Measurements from ENCODE around the gene ADAMTS15.

ADAMTS15 gene

GRCh38 chr11:130448416-130449309 is at the start of gene ADAMTS15:
ADAMTS15 (plus strand) TSS chr11:130448645; CDS start chr11:130448974, 329 bp downstream.
- DNase-seq, result peak; percentile 84

DNA sequence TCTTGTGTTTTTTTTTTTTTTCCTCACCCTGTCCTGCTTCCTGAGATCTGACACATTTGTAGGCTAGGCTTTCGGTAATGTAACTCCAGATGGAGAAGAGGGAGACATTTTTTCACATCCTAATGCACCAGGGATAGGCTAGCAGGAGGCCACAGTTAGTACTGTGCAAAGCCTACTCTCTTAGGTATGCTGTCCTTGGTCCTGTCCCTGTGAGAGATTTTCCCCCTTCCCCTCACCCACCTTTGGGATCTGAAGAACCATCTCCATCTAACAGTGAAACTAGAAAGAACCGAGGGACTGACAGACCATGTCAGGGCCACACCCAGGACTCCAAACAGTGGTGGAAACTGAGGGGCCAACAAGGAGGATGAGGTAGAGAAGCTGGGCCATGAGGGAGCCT is 49.2 kb upstream of the ADAMTS15 start:
- DNase-seq, result no peak

DNA sequence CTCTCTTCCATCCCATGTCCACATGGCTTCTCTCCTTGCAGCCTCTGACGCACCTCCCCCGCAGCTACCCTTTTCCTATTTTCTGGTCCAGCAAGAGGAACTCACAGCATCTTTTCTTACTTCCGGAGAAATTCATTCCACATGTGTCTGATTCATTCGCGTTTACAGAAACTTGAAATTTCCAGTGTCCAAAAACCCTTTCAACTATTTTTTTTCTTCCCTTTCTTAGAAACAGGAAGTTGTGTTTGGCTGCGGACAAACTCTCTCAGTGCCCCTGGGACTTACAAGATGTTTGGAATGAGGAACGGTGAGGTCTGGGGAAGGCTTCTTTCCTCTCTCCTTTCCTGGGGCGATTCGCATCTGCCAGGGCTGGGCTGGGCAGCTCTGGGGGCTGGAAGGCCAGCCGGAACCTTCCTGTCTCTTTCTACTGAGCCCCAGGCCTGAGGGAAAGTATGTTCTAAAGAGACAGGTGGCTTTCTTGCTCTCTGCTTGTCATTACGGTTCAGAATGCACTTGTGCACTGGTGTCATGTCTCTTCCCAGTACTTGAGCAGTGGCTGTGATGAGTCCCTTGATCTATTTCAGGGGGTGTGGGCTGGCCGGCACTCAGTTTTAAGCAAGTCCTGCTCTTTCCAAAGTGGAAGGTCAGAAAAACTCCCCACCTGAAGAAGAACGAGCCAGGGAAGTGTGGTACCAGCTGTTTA is 47.5 kb upstream of the ADAMTS15 start:
- DNase-seq, result no peak

DNA sequence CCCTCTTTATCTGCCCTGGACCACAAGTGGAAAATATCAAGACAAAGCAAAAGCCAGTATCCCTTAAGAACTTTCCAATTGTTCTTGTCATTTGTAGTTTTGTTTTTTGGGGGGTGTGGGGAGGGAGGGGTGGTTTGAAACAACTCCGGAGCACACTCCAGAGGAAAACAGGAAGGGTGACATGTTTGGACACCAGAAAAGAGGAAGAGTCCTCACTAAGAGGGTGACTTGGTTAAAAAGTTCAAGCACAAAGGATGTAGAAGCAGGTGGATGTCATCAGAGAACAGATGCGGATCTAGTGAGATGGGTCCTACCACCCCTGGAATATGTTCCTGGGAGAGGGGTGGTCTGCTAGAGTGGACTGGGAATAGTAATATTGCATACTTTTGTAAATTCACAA is 45.9 kb upstream of the ADAMTS15 start:
- no peak for DNase-seq

DNA sequence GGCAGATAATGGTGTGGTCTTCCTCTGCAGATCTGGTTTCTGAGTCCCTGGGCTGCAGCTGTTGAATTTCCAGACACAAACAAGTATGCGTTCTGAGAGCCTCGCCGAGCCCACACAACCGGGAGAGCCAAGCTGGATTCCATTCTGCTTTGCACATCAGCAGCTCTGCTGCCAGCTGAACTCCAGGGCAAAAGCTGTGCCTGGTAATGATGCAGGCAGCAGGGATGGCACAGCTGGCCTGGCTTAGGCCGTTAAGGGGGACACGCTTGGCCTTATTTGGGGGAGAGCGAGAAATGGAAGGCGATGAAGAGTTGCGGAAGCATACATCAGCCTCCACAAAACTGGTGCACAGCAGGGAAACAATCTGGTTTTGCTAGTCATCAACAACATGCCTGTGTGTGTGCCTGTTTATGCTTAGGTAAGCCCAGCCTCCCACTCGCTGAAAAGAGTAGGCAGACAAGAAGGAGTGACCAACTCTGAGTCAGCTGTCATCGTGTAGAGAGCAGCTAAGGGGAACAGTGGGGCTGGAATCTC is 45.1 kb upstream of the ADAMTS15 start:
- DNase-seq, result no peak

- DNase-seq, result no peak
These were observed 44.5 kb upstream of the ADAMTS15 start for GRCh38 chr11:130403967-130404366.

DNA sequence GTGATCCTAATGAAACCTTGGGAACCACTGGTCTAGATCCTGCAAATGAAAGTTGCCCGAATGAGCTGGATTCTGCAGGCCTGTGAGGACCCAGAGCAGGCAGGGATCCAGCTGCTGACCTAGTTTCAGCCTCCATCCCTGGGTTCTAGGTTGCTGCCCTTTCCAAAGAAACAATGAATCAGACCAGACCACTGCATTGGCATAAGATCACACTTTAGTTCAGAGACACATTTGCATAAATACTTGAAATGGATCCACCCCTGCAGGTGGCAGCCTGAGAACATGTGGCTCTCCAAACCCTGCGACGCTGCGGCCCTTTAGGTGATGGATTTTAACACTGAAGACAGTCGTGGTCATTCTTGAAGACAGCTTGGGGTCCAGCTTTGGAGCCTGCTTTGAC is 43.7 kb upstream of the ADAMTS15 start:
- no peak for DNase-seq

- DNase-seq, result no peak
These were observed 43.0 kb upstream of the ADAMTS15 start for GRCh38 chr11:130405428-130405827.

DNA sequence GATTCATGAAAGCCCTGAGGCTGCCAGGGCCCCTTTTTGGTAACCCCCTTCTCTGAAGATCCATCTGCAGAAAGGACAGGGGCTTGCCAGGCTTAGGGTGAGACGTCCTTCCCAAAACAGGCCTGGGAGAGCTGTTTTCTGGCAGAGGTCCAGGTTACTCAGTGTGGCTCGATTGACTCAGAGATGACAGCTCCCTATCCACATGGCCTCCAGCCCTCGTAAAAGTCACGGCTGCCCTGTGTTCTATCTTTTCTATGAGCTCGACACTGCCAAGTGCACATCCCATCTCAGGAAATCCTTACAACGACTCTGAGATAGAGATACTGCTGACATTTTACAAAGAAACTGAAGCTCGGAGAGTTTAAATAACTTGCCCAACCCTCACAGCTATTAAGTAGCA is 40.5 kb upstream of the ADAMTS15 start:
- DNase-seq, result no peak

DNA sequence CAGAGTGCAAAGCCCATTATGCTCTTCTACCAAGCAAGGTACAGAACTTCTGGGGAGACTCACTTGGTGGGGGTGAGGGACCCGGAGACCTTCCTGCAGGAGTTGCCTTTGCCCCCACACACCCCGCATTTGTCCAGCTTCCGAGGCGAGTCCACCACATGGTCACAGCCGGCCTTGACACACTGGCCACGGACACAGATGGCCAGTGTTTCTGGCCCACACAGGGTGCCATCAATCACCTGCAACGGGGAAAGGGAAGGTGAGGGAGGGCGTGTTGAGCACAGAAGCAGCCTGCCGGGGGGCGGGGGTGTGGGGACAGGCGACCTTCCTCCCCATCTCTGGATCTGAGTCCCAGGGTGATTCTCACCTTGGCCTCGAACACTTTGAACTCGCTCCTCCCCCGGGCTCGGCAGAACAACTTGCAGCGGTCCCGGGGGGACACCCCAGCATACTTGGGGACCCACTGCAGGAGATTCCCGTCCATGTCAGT is 40.0 kb upstream of the ADAMTS15 start:
- DNase-seq, result no peak

- no peak for DNase-seq
These were observed 39.5 kb upstream of the ADAMTS15 start for GRCh38 chr11:130408901-130409300.

- DNase-seq, result no peak
These were observed 38.7 kb upstream of the ADAMTS15 start for GRCh38 chr11:130409594-130410388.

GRCh38 chr11:130411223-130411622 is 37.2 kb upstream of the ADAMTS15 start:
- no peak for DNase-seq

GRCh38 chr11:130413405-130414106 is 34.9 kb upstream of the ADAMTS15 start:
- DNase-seq, result no peak

DNA sequence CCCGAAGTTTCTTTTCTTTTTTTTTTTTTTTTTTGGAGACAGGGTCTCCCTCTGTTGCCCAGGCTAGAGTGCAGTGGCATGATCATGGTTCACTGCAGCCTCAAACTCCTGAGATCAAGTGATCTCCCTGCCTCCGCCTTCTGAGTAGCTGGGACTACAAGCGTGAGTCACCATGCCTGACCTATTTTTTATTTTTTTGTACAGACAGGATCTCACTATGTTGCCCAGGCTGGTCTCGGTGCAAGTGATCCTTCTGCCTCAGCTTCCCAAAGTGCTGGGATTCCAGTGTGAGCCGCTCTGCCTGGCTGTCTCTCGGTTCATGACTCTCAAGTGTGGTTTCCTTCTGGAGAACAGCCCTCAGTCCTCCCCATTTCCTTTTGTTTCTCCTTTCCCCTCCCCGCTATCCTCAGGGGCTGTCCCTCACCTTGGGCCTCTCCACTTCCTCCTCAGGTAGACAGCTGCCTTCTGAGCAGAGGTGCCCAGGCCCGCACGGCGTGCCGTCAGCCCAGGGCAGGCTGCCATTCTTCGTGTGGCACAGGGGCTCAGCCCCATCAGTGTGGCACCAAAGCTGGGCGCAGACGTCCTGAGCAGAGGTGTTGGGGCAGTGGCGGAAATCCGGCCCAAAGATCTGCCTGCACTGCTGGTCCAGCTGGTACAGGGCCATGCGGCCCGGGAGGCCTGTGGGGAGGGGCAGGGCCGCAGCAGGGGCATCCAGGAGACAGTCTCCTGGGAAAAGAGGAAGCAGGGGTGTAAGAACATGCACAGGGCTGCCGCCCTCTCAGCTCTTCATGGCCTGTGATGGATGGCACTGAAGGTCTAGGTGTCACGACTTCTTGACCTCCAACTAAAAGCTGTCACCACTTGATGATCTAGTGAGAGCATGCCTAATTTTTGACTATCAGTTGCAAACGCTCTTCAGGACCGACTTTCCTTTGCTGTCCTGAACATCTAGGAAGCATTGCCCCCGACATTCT is 34.1 kb upstream of the ADAMTS15 start:
- no peak for DNase-seq

DNA sequence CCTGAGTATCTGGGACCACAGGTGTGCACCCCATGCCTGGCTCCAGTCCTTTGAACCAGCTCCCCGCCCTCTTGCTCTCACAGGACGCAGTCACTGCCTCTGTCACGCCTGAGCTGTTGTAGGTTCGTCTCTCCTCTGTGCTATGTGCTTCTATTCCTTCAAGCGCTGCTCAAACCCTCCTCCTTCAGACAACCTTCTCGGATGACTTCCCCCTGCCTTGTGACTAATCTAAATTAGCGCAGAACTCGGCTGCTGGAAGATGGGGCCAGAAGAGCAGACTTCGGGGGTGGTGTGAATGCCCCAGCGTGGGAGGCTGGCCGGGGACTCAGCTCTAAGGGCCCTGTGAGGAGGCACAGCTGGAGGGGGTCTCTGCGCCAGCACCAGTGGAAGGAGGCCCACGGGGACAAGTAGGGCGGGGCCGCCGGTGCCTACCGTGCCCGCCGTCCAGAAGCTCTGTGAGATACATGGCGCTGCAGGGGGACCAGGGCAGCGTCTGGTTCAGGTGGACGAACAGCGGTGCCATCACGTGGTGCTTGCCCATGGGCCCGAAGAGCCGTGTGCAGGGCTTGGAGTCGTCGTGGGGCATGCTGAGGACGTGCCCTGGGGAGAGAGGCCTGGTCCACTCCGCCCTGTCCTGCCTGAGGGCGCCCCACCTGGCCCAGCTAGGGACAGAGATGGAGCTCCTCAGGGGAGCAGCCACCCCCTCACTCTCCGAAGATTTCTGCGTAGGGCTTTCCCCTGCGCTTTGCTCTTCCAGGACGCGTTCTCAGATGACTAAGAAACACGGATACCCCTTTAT is 32.5 kb upstream of the ADAMTS15 start:
- DNase-seq, result no peak

GRCh38 chr11:130416530-130416882 is 31.9 kb upstream of the ADAMTS15 start:
- no peak for DNase-seq

GRCh38 chr11:130416906-130417305 is 31.5 kb upstream of the ADAMTS15 start:
- no peak for DNase-seq

DNA sequence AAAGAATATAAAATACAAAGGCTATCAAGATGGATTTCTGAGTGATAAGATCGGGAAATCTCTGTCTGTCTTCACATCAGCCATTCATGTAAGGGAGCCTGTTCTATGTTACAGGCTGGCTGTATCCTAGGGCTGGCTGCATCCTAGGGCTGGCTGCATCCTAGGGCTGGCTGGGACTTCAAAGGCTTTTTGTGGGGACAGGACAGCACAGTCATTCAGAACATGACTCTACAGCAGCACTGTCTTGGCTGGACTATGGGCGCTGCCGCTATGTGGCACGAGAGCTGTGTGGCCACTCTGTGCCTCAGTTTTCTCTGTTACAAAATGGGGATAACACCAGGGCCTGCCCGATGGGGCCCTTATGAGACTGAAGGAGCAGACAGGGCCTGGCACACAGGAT is 30.2 kb upstream of the ADAMTS15 start:
- no peak for DNase-seq

- DNase-seq, result no peak
These were observed 29.7 kb upstream of the ADAMTS15 start for GRCh38 chr11:130418756-130419155.
